HepG2 (cell line): ENCODE data around the gene C11orf68. TPM values are rescaled to one million over a fixed set of nuclear protein-coding genes. Genes with fewer than 3 reads are reported as not detected.

Experiments used
- ADNP ChIP-seq: sonication (generic); formaldehyde crosslinking; IDR thresholded peaks from 2 replicates; pipeline ENCODE4 v1.4.0; 2020; ENCODE audit warnings: missing genetic modification reagents
- CAMTA2 ChIP-seq: sonication (generic); formaldehyde crosslinking; IDR thresholded peaks from 2 replicates; pipeline ENCODE4 v1.4.0; 2020; ENCODE audit warnings: mild to moderate bottlenecking, missing genetic modification reagents, borderline replicate concordance
- EP300 ChIP-seq, 3 experiments: sonication (generic) in 1 of 3; formaldehyde crosslinking in 1 of 3; IDR thresholded peaks; 2 replicates each; pipeline versions ENCODE4 v1.5.1 to v1.6.1; 2011 to 2020; ENCODE audit warnings: low read depth in 2 of 3, low read length in 2 of 3, borderline replicate concordance in 1 of 3, improper control_type of control experiment in 1 of 3, mild to moderate bottlenecking in 1 of 3, missing genetic modification reagents in 1 of 3, moderate library complexity in 1 of 3
- ETV6 ChIP-seq: sonication (generic); formaldehyde crosslinking; conservative IDR thresholded peaks from 2 replicates; pipeline ENCODE4 v1.4.0; 2020; ENCODE audit warnings: missing genetic modification reagents
- KDM6A ChIP-seq: IDR thresholded peaks from 2 replicates; pipeline ENCODE4 v1.6.1; 2016; ENCODE audit warnings: low read depth
- RBFOX2 ChIP-seq: fragments of 200-400 bp; formaldehyde crosslinking; IDR thresholded peaks from 2 replicates; pipeline ENCODE4 v1.6.1; 2017; ENCODE audit warnings: low read depth, mild to moderate bottlenecking, low read length
- SMAD9 ChIP-seq: sonication (generic); formaldehyde crosslinking; IDR thresholded peaks from 2 replicates; pipeline ENCODE4 v1.5.1; 2020; ENCODE audit warnings: mild to moderate bottlenecking, missing genetic modification reagents
- TARDBP ChIP-seq: sonication (generic); formaldehyde crosslinking; IDR thresholded peaks from 2 replicates; pipeline ENCODE4 v1.8.0; 2022; ENCODE audit warnings: mild to moderate bottlenecking, missing genetic modification reagents
- XRCC5 ChIP-seq: fragments of 200-400 bp; formaldehyde crosslinking; optimal IDR thresholded peaks from 2 replicates; pipeline ENCODE3; 2017; ENCODE audit warnings: mild to moderate bottlenecking, low read length
- ZBTB8A ChIP-seq: sonication (generic); formaldehyde crosslinking; IDR thresholded peaks from 2 replicates; pipeline ENCODE4 v1.4.0; 2020; ENCODE audit warnings: mild to moderate bottlenecking, low read depth, missing genetic modification reagents, borderline replicate concordance
- ZNF263 ChIP-seq: sonication (generic); formaldehyde crosslinking; IDR thresholded peaks from 2 replicates; pipeline ENCODE4 v1.4.0; 2020; ENCODE audit warnings: missing genetic modification reagents
- ZNF354B ChIP-seq: sonication (generic); formaldehyde crosslinking; IDR thresholded peaks from 2 replicates; pipeline ENCODE4 v1.8.0; 2022; ENCODE audit warnings: mild to moderate bottlenecking, missing genetic modification reagents
- ZNF660 ChIP-seq: sonication (generic); formaldehyde crosslinking; IDR thresholded peaks from 2 replicates; pipeline ENCODE4 v1.5.1; 2020; ENCODE audit warnings: mild to moderate bottlenecking, low read depth, missing genetic modification reagents, borderline replicate concordance
- polyA plus RNA-seq, 8 experiments: library from polyadenylated mRNA; depleted of rRNA in 3 of 8; stranded (reverse) in 7 of 8; unstranded in 1 of 8; fragments of >200 nt; fragmentation: Illumina TruSeq in 4 of 8; extraction: Trizol in 4 of 8; gene quantifications; 2 replicates each; pipeline versions ENCODE4 v1.2.1 to v1.2.3, GENCODE V29; 2011 to 2016; ENCODE audit warnings: low read depth in 4 of 8, missing spikeins in 1 of 8, mixed read lengths in 1 of 8; ENCODE audit not compliant: insufficient read depth in 1 of 8
- total RNA-seq, 5 experiments: library from RNA; depleted of rRNA; stranded (reverse); fragments of >200 nt; fragmentation: Illumina TruSeq; extraction: Trizol; gene quantifications; 2 replicates each; pipeline ENCODE4 v1.2.3, GENCODE V29; 2016; ENCODE audit warnings: low read depth in 1 of 5
- TF ChIP-seq, protein P1 (sequence below): sonication (generic); formaldehyde crosslinking; IDR thresholded peaks from 2 replicates; pipeline ENCODE4 v1.5.0; 2020; ENCODE audit warnings: mild to moderate bottlenecking, missing genetic modification reagents
- TF ChIP-seq, protein P2 (sequence below): sonication (generic); formaldehyde crosslinking; IDR thresholded peaks from 2 replicates; pipeline ENCODE4 v1.5.1; 2020; ENCODE audit warnings: mild to moderate bottlenecking, missing genetic modification reagents, borderline replicate concordance
- TF ChIP-seq, protein P3 (sequence below): sonication (generic); formaldehyde crosslinking; IDR thresholded peaks from 2 replicates; pipeline ENCODE4 v1.4.0; 2020; ENCODE audit warnings: missing genetic modification reagents, borderline replicate concordance
- TF ChIP-seq, protein P4 (sequence below): IDR thresholded peaks from 2 replicates; pipeline ENCODE4 v1.6.1; 2018; ENCODE audit warnings: missing genetic modification reagents, mild to moderate bottlenecking, missing compliant biosample characterization
- TF ChIP-seq, protein P5 (sequence below): IDR thresholded peaks from 2 replicates; pipeline ENCODE4 v1.6.1; 2016; ENCODE audit warnings: low read depth, borderline replicate concordance

Gene C11orf68
- total and polyA plus RNA-seq, 2 of the 13 experiments (the other 11 are each of a cell fraction or from before 2014, with no cell fraction given): 8.4 to 28.3 TPM

DNA sequence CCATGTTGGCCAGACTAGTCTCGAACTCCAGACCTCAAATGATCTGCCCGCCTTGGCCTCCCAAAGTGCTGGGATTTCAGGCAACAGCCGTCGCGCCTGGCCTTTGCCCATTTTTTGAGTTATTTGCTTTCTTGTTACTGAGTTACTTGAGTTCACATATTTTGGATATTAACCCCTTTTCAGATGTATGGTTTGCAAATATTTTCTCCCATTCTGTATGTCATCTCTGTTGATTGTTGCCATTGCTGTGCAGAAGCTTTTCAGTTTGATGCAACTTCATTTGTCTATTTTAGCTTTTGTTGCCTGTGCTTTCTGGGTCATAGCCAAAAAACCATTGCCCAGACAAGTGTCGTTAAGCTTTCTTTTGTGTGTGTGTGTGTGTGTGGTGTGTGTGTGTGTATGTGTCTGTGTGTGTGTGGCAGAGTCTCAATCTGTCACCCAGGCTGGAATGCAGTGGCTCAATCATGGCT, 33.2 kb upstream of the C11orf68 start (continued):
- TF ChIP-seq, protein P1, sequence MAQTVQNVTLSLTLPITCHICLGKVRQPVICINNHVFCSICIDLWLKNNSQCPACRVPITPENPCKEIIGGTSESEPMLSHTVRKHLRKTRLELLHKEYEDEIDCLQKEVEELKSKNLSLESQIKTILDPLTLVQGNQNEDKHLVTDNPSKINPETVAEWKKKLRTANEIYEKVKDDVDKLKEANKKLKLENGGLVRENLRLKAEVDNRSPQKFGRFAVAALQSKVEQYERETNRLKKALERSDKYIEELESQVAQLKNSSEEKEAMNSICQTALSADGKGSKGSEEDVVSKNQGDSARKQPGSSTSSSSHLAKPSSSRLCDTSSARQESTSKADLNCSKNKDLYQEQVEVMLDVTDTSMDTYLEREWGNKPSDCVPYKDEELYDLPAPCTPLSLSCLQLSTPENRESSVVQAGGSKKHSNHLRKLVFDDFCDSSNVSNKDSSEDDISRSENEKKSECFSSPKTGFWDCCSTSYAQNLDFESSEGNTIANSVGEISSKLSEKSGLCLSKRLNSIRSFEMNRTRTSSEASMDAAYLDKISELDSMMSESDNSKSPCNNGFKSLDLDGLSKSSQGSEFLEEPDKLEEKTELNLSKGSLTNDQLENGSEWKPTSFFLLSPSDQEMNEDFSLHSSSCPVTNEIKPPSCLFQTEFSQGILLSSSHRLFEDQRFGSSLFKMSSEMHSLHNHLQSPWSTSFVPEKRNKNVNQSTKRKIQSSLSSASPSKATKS: no peak
- TF ChIP-seq ZNF660 (CRISPR knock-in tag) (no peak), CAMTA2 (CRISPR knock-in tag) (no peak), ZNF263 (CRISPR knock-in tag) (no peak), ETV6 (CRISPR knock-in tag) (no peak), TARDBP (CRISPR knock-in tag) (no peak; the same call in 1 of the 2 replicates), SMAD9 (CRISPR knock-in tag) (no peak), KDM6A (CRISPR knock-in tag) (peak; percentile 79), ADNP (CRISPR knock-in tag) (peak; percentile 91), ZBTB8A (CRISPR knock-in tag) (no peak), EP300 (IDR thresholded peaks at IDR 0.05; ENCODE audit: low read depth in 2 of 2, low read length in 2 of 2) (peak in 1 of 2 experiments; percentile 4; a peak in 1 of 4 replicates), EP300 (CRISPR knock-in tag; IDR thresholded peaks at IDR 0.05; ENCODE audit: borderline replicate concordance) (no peak), ZNF354B (no peak), XRCC5 (no peak), RBFOX2 (no peak)
- TF ChIP-seq, protein P2, sequence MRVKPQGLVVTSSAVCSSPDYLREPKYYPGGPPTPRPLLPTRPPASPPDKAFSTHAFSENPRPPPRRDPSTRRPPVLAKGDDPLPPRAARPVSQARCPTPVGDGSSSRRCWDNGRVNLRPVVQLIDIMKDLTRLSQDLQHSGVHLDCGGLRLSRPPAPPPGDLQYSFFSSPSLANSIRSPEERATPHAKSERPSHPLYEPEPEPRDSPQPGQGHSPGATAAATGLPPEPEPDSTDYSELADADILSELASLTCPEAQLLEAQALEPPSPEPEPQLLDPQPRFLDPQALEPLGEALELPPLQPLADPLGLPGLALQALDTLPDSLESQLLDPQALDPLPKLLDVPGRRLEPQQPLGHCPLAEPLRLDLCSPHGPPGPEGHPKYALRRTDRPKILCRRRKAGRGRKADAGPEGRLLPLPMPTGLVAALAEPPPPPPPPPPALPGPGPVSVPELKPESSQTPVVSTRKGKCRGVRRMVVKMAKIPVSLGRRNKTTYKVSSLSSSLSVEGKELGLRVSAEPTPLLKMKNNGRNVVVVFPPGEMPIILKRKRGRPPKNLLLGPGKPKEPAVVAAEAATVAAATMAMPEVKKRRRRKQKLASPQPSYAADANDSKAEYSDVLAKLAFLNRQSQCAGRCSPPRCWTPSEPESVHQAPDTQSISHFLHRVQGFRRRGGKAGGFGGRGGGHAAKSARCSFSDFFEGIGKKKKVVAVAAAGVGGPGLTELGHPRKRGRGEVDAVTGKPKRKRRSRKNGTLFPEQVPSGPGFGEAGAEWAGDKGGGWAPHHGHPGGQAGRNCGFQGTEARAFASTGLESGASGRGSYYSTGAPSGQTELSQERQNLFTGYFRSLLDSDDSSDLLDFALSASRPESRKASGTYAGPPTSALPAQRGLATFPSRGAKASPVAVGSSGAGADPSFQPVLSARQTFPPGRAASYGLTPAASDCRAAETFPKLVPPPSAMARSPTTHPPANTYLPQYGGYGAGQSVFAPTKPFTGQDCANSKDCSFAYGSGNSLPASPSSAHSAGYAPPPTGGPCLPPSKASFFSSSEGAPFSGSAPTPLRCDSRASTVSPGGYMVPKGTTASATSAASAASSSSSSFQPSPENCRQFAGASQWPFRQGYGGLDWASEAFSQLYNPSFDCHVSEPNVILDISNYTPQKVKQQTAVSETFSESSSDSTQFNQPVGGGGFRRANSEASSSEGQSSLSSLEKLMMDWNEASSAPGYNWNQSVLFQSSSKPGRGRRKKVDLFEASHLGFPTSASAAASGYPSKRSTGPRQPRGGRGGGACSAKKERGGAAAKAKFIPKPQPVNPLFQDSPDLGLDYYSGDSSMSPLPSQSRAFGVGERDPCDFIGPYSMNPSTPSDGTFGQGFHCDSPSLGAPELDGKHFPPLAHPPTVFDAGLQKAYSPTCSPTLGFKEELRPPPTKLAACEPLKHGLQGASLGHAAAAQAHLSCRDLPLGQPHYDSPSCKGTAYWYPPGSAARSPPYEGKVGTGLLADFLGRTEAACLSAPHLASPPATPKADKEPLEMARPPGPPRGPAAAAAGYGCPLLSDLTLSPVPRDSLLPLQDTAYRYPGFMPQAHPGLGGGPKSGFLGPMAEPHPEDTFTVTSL: no peak
- TF ChIP-seq, protein P3, sequence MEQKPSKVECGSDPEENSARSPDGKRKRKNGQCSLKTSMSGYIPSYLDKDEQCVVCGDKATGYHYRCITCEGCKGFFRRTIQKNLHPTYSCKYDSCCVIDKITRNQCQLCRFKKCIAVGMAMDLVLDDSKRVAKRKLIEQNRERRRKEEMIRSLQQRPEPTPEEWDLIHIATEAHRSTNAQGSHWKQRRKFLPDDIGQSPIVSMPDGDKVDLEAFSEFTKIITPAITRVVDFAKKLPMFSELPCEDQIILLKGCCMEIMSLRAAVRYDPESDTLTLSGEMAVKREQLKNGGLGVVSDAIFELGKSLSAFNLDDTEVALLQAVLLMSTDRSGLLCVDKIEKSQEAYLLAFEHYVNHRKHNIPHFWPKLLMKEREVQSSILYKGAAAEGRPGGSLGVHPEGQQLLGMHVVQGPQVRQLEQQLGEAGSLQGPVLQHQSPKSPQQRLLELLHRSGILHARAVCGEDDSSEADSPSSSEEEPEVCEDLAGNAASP (CRISPR knock-in tag): peak; percentile 17; the same call in 1 of the 2 replicates
- TF ChIP-seq, protein P4, sequence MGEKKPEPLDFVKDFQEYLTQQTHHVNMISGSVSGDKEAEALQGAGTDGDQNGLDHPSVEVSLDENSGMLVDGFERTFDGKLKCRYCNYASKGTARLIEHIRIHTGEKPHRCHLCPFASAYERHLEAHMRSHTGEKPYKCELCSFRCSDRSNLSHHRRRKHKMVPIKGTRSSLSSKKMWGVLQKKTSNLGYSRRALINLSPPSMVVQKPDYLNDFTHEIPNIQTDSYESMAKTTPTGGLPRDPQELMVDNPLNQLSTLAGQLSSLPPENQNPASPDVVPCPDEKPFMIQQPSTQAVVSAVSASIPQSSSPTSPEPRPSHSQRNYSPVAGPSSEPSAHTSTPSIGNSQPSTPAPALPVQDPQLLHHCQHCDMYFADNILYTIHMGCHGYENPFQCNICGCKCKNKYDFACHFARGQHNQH (CRISPR knock-in tag): no peak
- TF ChIP-seq, protein P5, sequence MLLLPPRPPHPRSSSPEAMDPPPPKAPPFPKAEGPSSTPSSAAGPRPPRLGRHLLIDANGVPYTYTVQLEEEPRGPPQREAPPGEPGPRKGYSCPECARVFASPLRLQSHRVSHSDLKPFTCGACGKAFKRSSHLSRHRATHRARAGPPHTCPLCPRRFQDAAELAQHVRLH (CRISPR knock-in tag): 0 out of 2 replicates have a peak, but pooled peaks have one; percentile 64
